Esophagus squamous epithelium (tissue), 5 donors: ENCODE data around the gene HNRNPAB. TPM values are rescaled to one million over a fixed set of nuclear protein-coding genes. Genes with fewer than 3 reads are reported as not detected.

Source experiments
- DNase-seq: peaks from one replicate; lab custom pipeline; 2025; lab: John Stamatoyannopoulos, UW
- H3K27ac ChIP-seq, 4 donors: fragments of 200-600 bp; sonication (generic); one replicate each; pipeline ENCODE4 v1.5.1; 2016 to 2019; ENCODE audit warnings: mild to moderate bottlenecking in 1 of 4
- H3K27me3 ChIP-seq, 4 donors: fragments of 200-600 bp; sonication (generic); 1 replicate in 3 of 4; 2 replicates in 1 of 4; pipeline versions ENCODE4 v1.5.1 to v1.6.0; 2017 to 2021; ENCODE audit warnings: antibody characterized with exemption in 1 of 4
- H3K36me3 ChIP-seq, 3 donors: fragments of 200-600 bp; sonication (generic); one replicate each; pipeline ENCODE4 v1.5.1; 2016 to 2019
- H3K4me1 ChIP-seq, 3 donors: fragments of 200-600 bp; sonication (generic); one replicate each; pipeline ENCODE4 v1.5.1; 2017 to 2019
- H3K4me3 ChIP-seq, 4 donors: fragments of 200-600 bp; sonication (generic); 1 replicate in 3 of 4; 2 replicates in 1 of 4; pipeline ENCODE4 v1.5.1; 2016 to 2019; ENCODE audit warnings: mild to moderate bottlenecking in 2 of 4, moderate library complexity in 1 of 4
- H3K9me3 ChIP-seq, 3 donors: fragments of 200-600 bp; sonication (generic); one replicate each; pipeline ENCODE4 v1.5.1; 2016 to 2019
- POLR2A ChIP-seq, 4 donors: fragments of 450-650 bp; IDR thresholded peaks; one replicate each; pipeline ENCODE4 v1.6.1; 2017; ENCODE audit warnings: antibody characterized with exemption in 4 of 4, mild to moderate bottlenecking in 4 of 4, moderate library complexity in 3 of 4
- WGBS, 2 donors: methylation state at CpG; one replicate each; pipeline ENCODE4 v1.1.5; 2018; 5-methylcytosine and 5-hydroxymethylcytosine counted together
- intact Hi-C: fragments of 100-400 bp; cut with DNase I; formaldehyde crosslinking; loops from one replicate; pipeline ENCODE4 v1.15.0; 2022
- total RNA-seq, 4 donors: library from RNA; depleted of rRNA; stranded (reverse); fragments of >200 nt; gene quantifications; one replicate each; pipeline ENCODE4 v1.1.0, GENCODE V29; 2016
- TF ChIP-seq, protein P1 (sequence below), 6 experiments: fragments of 450-650 bp in 4 of 6; fragments of 200-600 bp in 2 of 6; sonication (generic) in 2 of 6; IDR thresholded peaks; one replicate each; pipeline ENCODE4 v1.5.1; 2016 to 2019; ENCODE audit warnings: antibody characterized with exemption in 6 of 6, mild to moderate bottlenecking in 4 of 6, moderate library complexity in 4 of 6
- donor health status: DM: yes; HTN: yes; CAD: no.

HNRNPAB gene
- total RNA-seq, 4 donors from 2014 or later = 123 to 150 (median 135) TPM

DNA sequence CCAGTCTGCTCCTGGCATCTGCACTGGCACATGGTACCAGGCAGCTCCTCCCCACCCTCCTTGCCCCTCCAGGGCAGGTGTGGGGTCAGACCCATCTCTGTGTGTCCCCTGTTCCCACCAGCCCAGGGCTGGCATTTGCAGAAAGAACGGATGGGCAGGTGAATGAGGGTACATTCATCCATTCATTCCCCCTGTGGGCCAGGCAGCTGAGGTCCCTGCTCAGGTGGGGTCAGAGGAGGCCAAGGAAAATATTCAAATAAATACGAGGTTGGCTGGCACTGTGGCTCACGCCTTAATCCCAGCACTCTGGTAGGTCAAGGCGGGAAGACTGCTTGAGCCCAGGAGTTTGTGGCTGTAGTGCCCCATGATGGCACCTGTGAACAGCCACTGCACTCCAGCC lies 53.3 kb downstream of the HNRNPAB start:
- Histone ChIP-seq H3K36me3 (no peaks in the 10 kb centered on the region), H3K27ac (no peak overlapping the region), H3K4me1 (no peaks in the 10 kb centered on the region), H3K9me3 (no peaks in the 10 kb centered on the region), H3K4me3 (no peak overlapping the region), H3K27me3 (peaks cover 0 to 11% (median 0%) of the 10 kb centered on the region in 4 donors)
- TF ChIP-seq, protein P1, sequence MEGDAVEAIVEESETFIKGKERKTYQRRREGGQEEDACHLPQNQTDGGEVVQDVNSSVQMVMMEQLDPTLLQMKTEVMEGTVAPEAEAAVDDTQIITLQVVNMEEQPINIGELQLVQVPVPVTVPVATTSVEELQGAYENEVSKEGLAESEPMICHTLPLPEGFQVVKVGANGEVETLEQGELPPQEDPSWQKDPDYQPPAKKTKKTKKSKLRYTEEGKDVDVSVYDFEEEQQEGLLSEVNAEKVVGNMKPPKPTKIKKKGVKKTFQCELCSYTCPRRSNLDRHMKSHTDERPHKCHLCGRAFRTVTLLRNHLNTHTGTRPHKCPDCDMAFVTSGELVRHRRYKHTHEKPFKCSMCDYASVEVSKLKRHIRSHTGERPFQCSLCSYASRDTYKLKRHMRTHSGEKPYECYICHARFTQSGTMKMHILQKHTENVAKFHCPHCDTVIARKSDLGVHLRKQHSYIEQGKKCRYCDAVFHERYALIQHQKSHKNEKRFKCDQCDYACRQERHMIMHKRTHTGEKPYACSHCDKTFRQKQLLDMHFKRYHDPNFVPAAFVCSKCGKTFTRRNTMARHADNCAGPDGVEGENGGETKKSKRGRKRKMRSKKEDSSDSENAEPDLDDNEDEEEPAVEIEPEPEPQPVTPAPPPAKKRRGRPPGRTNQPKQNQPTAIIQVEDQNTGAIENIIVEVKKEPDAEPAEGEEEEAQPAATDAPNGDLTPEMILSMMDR (IDR thresholded peaks at IDR 0.05) = no peak
- TF ChIP-seq POLR2A (IDR thresholded peaks at IDR 0.05) = no peak
- WGBS, 2 donors = 72 to 95% methylated on average over 3 of the region's 4 CpGs
- intact Hi-C loops = no loop called here
- DNase-seq = no peak

DNA sequence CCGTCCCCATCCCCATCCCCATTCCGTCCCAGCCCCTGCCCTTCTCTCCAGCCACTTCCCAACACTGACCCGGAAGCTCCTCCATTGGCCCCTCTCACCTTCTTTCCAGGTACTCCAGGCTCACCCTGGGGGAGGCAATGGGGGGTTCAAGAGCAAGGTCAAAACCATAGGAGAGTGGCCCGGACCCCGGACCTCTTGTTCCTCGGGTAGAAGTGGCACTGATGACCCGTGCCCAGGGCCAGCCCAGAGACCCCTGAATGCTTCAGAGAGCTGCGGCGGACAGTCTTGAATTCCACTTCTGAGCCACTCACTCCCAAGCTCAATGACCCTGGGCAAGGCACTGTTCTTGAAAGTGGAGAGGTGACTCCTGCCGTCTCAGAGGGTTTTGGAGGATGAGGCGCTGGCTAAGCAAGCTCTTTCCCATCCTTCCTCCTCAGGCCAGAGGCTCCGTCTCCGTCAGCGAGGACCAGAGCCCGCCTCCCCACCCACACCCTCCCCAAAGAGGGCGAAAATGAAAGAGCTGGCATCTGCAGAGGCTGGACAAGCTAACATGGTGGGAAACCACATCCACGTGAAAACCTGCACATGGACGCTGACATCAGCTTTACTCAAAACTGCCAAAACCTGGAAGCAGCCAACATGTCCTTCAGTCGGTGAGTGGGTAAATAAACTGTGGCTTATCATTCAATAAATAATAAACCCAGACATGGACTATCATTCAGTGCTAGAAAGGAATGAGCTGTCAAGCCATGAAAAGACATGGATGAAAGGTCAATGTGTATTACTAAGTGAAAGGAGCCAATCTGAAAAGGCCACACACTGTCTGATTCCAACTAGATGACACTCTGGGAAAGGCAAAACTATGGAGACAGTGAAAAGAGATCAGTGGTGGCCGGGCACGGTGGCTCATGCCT lies 55.5 kb downstream of the HNRNPAB start:
- no peak overlapping the region for H3K4me3 ChIP-seq
- no peaks in the 10 kb centered on the region for H3K4me1 ChIP-seq
- H3K9me3 ChIP-seq = no peaks in the 10 kb centered on the region
- no peak overlapping the region for H3K27ac ChIP-seq
- WGBS, 2 donors = 69 to 77% methylated on average over 7 to 13 of the region's 21 CpGs
- no peak for DNase-seq
- peaks cover 0 to 8% (median 0%) of the 10 kb centered on the region in 4 donors for H3K27me3 ChIP-seq
- TF ChIP-seq POLR2A (IDR thresholded peaks at IDR 0.05) = no peak
- TF ChIP-seq, protein P1 (IDR thresholded peaks at IDR 0.05) = no peak
- intact Hi-C loops = no loop called here
- no peaks in the 10 kb centered on the region for H3K36me3 ChIP-seq

Other genes with a start within 250 kb of the HNRNPAB start
- not detected for gene PROP1, start 208.3 kb upstream of the HNRNPAB start, total RNA-seq
- gene N4BP3, start 91.0 kb upstream of the HNRNPAB start, total RNA-seq = 10 to 100 TPM; 14.0 to 32.6 (median 16.1) TPM
- gene RMND5B, start 73.5 kb upstream of the HNRNPAB start, total RNA-seq = 10 to 100 TPM; 43.9 to 88.1 (median 64.4) TPM
- 100 to 1,000 TPM; 288 to 408 (median 358) TPM for gene NHP2, start 50.6 kb upstream of the HNRNPAB start, total RNA-seq
- gene GMCL2, start 17.2 kb upstream of the HNRNPAB start, total RNA-seq = not detected
- 10 to 100 TPM; 15.8 to 57.4 (median 21.9) TPM for gene PHYKPL, start 28.3 kb downstream of the HNRNPAB start, total RNA-seq